Ovary (tissue), 10 donors: ENCODE data around the gene DPEP1. TPM values are rescaled to one million over a fixed set of nuclear protein-coding genes. Genes with fewer than 3 reads are reported as not detected.
A peak's percentile ranks its signal among the peaks of the same experiment; 100 is the strongest.

Experiments used
- DNase-seq, 5 donors: peaks; one replicate each; pipeline ENCODE4 v3.0.0-alpha.2; 2019 to 2020
- H3K27ac ChIP-seq, 2 donors: fragments of 200-600 bp; one replicate each; pipeline versions ENCODE4 v1.5.1 to v1.8.0; 2019 to 2022
- H3K27me3 ChIP-seq: fragments of 200-600 bp; one replicate; pipeline ENCODE4 v1.8.0; 2022
- H3K36me3 ChIP-seq: fragments of 200-600 bp; sonication (generic); one replicate; pipeline ENCODE4 v1.5.1; 2019
- H3K4me1 ChIP-seq: one replicate; pipeline ENCODE4 v1.8.1; 2013; ENCODE audit warnings: mild to moderate bottlenecking, moderate library complexity; ENCODE audit not compliant: insufficient read depth
- H3K4me3 ChIP-seq: fragments of 200-600 bp; sonication (generic); one replicate; pipeline ENCODE4 v1.5.1; 2017
- H3K9me3 ChIP-seq, 2 donors: fragments of 200-600 bp in 1 of 2; sonication (generic) in 1 of 2; one replicate each; pipeline versions ENCODE4 v1.5.1 to v1.8.1; 2013 to 2019; ENCODE audit warnings: mild to moderate bottlenecking in 1 of 2, moderate library complexity in 1 of 2
- CTCF ChIP-seq, 3 donors: fragments of 450-650 bp in 2 of 3; fragments of 200-600 bp in 1 of 3; IDR thresholded peaks; one replicate each; pipeline versions ENCODE4 v1.5.1 to v1.8.0; 2016 to 2022; ENCODE audit warnings: antibody characterized with exemption in 3 of 3, mild to moderate bottlenecking in 1 of 3
- EP300 ChIP-seq: sonication (generic); formaldehyde crosslinking; IDR thresholded peaks from one replicate; pipeline ENCODE4 v1.6.1; 2017; ENCODE audit warnings: antibody characterized with exemption
- POLR2A ChIP-seq: fragments of 450-650 bp; IDR thresholded peaks from one replicate; pipeline ENCODE4 v1.6.1; 2017; ENCODE audit warnings: antibody characterized with exemption, mild to moderate bottlenecking, moderate library complexity
- WGBS, 3 donors: extraction: QIAGEN DNeasy Blood & Tissue Kit in 1 of 3; methylation state at CpG; one replicate each; pipeline versions ENCODE4 v1.1.5 to v1.1.7; 2013 to 2017; 5-methylcytosine and 5-hydroxymethylcytosine counted together
- intact Hi-C, 4 donors: fragments of 100-400 bp; cut with DNase I; formaldehyde crosslinking; loops; one replicate each; pipeline versions ENCODE4 v1.11.0 to v1.15.1; 2022 to 2023
- long read RNA-seq, 3 donors: library from polyadenylated mRNA in 2 of 3; unstranded in 2 of 3; transcript quantifications; one replicate each; pipeline ENCODE4 v2.0.0 and lab custom pipeline, GENCODE V29; 2021 to 2026
- polyA plus RNA-seq, 2 donors: library from polyadenylated mRNA; stranded (reverse); fragments of 200-250 nt in 1 of 2; fragments of 350-450 nt in 1 of 2; fragmentation: Illumina TruSeq in 1 of 2; extraction: RNeasy Lipid Tissue Mini Kit (QIAGEN cat#74804) in 1 of 2; gene quantifications; one replicate each; pipeline ENCODE4 v1.2.3, GENCODE V29; 2013 to 2014
- total RNA-seq, 7 donors: library from RNA; depleted of rRNA in 2 of 7; stranded (reverse); fragments of >200 nt in 2 of 7; fragmentation: NEBNext Ultra II Directional in 3 of 7; extraction: Animal tissue kit (Norgen Biotek cat#: 25700) in 3 of 7; gene quantifications; one replicate each; pipeline versions ENCODE4 v1.1.0 to v1.2.4, GENCODE V29; 2016 to 2023
- donor health status: DM: no; HTN: no; CAD: no; lungs with moderate emphysema.
- donor health status: DM: no; HTN: no; CAD: no.
- donor health status: Bipolar disorder and iron deficiency.
- donor health status: DM: yes; HTN: yes; CAD: no.
- donor health status: DM: no; HTN: no; CAD: no.
- donor health status: DM: yes; HTN: yes; CAD: no.

DPEP1 gene
- 1 to 10 TPM in 3 of 7 donors, under 1 TPM in 3, not detected in 1; 0.30 to 5.7 (median 1.3) TPM for total RNA-seq
- polyA plus RNA-seq = 1 to 10 TPM in 1 of 2 donors, under 1 TPM in 1; 0.35 to 3.3 TPM
- long read RNA-seq, donor 1, partial matches to known transcripts = 0 of 3 reads
- long read RNA-seq, donor 1, other reads (novel, unspliced or antisense) = 1 of 3 reads
- long read RNA-seq, donor 2, transcript DPEP1-205 (9 exons, 1,772 nt) = major isoform, 5 of 26 reads
- long read RNA-seq, donor 2, partial matches to known transcripts = 11 of 26 reads
- long read RNA-seq, donor 2, other reads (novel, unspliced or antisense) = 7 of 26 reads
- long read RNA-seq, donor 3, partial matches to known transcripts = 0 of 2 reads
- long read RNA-seq, donor 3, other reads (novel, unspliced or antisense) = 1 of 2 reads

GRCh38 chr16:89613231-89613953 is at the start of gene DPEP1:
Gene DPEP1 (plus strand): TSS chr16:89613642. CDS start chr16:89630411, 16,769 bp downstream.
- H3K27me3 ChIP-seq = no peaks in the 10 kb centered on the region
- H3K9me3 ChIP-seq = no peaks in the 10 kb centered on the region
- no peaks in the 10 kb centered on the region for H3K4me1 ChIP-seq
- H3K4me3 ChIP-seq = no peak within 1 kb of the TSS
- intact Hi-C loops = no loop called here
- no peak within 1 kb of the TSS for H3K27ac ChIP-seq
- 55 to 62% (median 58%) methylated on average over 18 to 19 of the region's 19 CpGs for WGBS, 3 donors
- DNase-seq = no peak
- H3K36me3 ChIP-seq = no peaks in the 10 kb centered on the region
- TF ChIP-seq POLR2A (no peak), CTCF (IDR thresholded peaks at IDR 0.05) (no peak), EP300 (no peak)

GRCh38 chr16:89564476-89565255 is 48.8 kb upstream of the DPEP1 start:
- Histone ChIP-seq H3K9me3 (no peaks in the 10 kb centered on the region), H3K27ac (no peak overlapping the region), H3K4me1 (peaks cover 11% of the 10 kb centered on the region), H3K27me3 (no peaks in the 10 kb centered on the region), H3K4me3 (no peak overlapping the region), H3K36me3 (no peaks in the 10 kb centered on the region)
- DNase-seq = peak in 1 of 5 donors; percentile 35
- 52 to 61% (median 56%) methylated on average over 22 of the region's 22 CpGs for WGBS, 3 donors
- intact Hi-C loops = loop anchor here in 1 of 4 donors (10.0 kb wide), 1 partner anchor 320 kb away; no protein-coding TSS in a partner anchor
- TF ChIP-seq CTCF (IDR thresholded peaks at IDR 0.05) (no peak), EP300 (no peak), POLR2A (no peak)

- Histone ChIP-seq H3K36me3 (no peaks in the 10 kb centered on the region), H3K4me1 (peaks cover 11% of the 10 kb centered on the region), H3K9me3 (no peaks in the 10 kb centered on the region), H3K4me3 (no peak overlapping the region), H3K27ac (no peak overlapping the region), H3K27me3 (no peaks in the 10 kb centered on the region)
- peak in 1 of 3 donors; percentile 6 for TF ChIP-seq CTCF (IDR thresholded peaks at IDR 0.05)
- TF ChIP-seq POLR2A = no peak
- no peak for DNase-seq
- intact Hi-C loops = loop anchor here in 1 of 4 donors (10.0 kb wide), 1 partner anchor 320 kb away; no protein-coding TSS in a partner anchor
- 24 to 31% (median 26%) methylated on average over 3 of the region's 3 CpGs for WGBS, 3 donors
Observed at GRCh38 chr16:89565256-89565505, 48.3 kb upstream of the DPEP1 start.
